HepG2 (cell line): ENCODE data around the gene CLEC18C.
"Not testable (repeated sequence)": the region's sequence is repeated elsewhere in the genome, so short reads cannot be mapped to it uniquely, and the experiment has no call there.

Source experiments
- HNRNPUL1 ChIP-seq: fragments of 200-400 bp; formaldehyde crosslinking; IDR thresholded peaks from 2 replicates; pipeline ENCODE4 v1.6.1; 2017; ENCODE audit warnings: low read depth, mild to moderate bottlenecking, low read length, moderate library complexity
- SMAD1 ChIP-seq: sonication (generic); formaldehyde crosslinking; IDR thresholded peaks from 2 replicates; pipeline ENCODE4 v1.4.0; 2020; ENCODE audit warnings: missing genetic modification reagents, low read depth, mild to moderate bottlenecking, borderline replicate concordance
- ZNF263 ChIP-seq: sonication (generic); formaldehyde crosslinking; IDR thresholded peaks from 2 replicates; pipeline ENCODE4 v1.4.0; 2020; ENCODE audit warnings: missing genetic modification reagents

GRCh38 chr16:70231831-70232230 is 58.2 kb downstream of the CLEC18C start:
- not testable (repeated sequence) for TF ChIP-seq HNRNPUL1; ZNF263 (CRISPR knock-in tag); SMAD1 (CRISPR knock-in tag)
